ENCODE measurements around the gene CSTB.
"Not testable (repeated sequence)": the region's sequence is repeated elsewhere in the genome, so short reads cannot be mapped to it uniquely, and the experiment has no call there.

The CSTB gene

GRCh38 chr21:43775795-43776430, at the start of gene CSTB:
Gene CSTB (minus strand): TSS chr21:43776308. CDS start chr21:43776269, 39 bp downstream.
- peak; percentile 79 for DNase-seq

- DNase-seq, result no peak
Observed at GRCh38 chr21:43825242-43825935, 49.3 kb upstream of the CSTB start.

- DNase-seq, result no peak
Observed at GRCh38 chr21:43824333-43825241, 48.5 kb upstream of the CSTB start.

- DNase-seq, result not testable (repeated sequence)
Observed at GRCh38 chr21:43822741-43823140, 46.6 kb upstream of the CSTB start.

- DNase-seq, result not testable (repeated sequence)
Observed at GRCh38 chr21:43822166-43822565, 46.1 kb upstream of the CSTB start.

GRCh38 chr21:43820466-43820865, 44.4 kb upstream of the CSTB start:
- no peak for DNase-seq

- no peak for DNase-seq
Observed at GRCh38 chr21:43819511-43820405, 43.6 kb upstream of the CSTB start.

GRCh38 chr21:43818685-43819084, 42.6 kb upstream of the CSTB start:
- DNase-seq, result peak; percentile 18

- no peak for DNase-seq
Observed at GRCh38 chr21:43817157-43818086, 41.3 kb upstream of the CSTB start.

- no peak for DNase-seq
Observed at GRCh38 chr21:43816611-43817071, 40.5 kb upstream of the CSTB start.

- no peak for DNase-seq
Observed at GRCh38 chr21:43815991-43816390, 39.9 kb upstream of the CSTB start.

- no peak for DNase-seq
Observed at GRCh38 chr21:43815107-43815613, 39.1 kb upstream of the CSTB start.

- peak; percentile 21 for DNase-seq
Observed at GRCh38 chr21:43814215-43815106, 38.4 kb upstream of the CSTB start.

- DNase-seq, result no peak
Observed at GRCh38 chr21:43813656-43813980, 37.5 kb upstream of the CSTB start.

GRCh38 chr21:43812957-43813655, 37.0 kb upstream of the CSTB start:
- DNase-seq, result no peak

GRCh38 chr21:43812139-43812821, 36.2 kb upstream of the CSTB start:
- DNase-seq, result no peak

GRCh38 chr21:43811262-43812105, 35.4 kb upstream of the CSTB start:
- DNase-seq, result no peak
